GM12892 (cell line): ENCODE data around the gene NME7.

Source experiments
- DNase-seq: peaks from one replicate; pipeline ENCODE4 v3.0.0; 2011; ENCODE audit not compliant: insufficient read length
- FAIRE-seq: peaks from 2 replicates; lab custom pipeline; 2011; peaks lifted over from hg19 to GRCh38; lab: Jason Lieb, UNC
- POLR2A ChIP-seq: IDR thresholded peaks from 2 replicates; pipeline ENCODE4 v1.6.1; 2011; ENCODE audit warnings: low read depth, low read length, control low read depth
- POLR2AphosphoS5 ChIP-seq: IDR thresholded peaks from 2 replicates; pipeline ENCODE4 v1.6.1; 2011; ENCODE audit warnings: low read depth, low read length, control low read depth
- TAF1 ChIP-seq: IDR thresholded peaks from 2 replicates; pipeline ENCODE4 v1.6.1; 2011; ENCODE audit warnings: low read depth, mild to moderate bottlenecking, control low read depth, low read length, borderline replicate concordance

NME7 gene

DNA sequence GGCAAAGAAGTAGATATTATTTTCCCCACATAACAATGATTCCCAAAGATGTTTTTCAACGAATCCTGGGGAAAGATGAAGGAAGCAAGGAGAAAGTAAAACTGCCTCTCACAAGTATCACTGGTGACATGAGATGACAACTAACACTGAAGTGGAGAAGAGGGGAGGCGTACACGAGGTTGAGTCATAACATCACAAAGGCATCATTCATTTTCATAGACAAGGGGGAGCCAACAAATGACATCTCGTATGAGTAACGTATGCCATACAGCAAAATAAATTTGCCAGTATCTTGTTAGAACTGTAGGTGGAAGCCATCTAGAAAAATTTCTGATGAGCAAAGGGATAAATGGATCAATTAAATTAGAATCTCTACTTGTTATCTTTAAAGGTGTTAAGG is 204.5 kb downstream of the NME7 start:
- DNase-seq, result no peak
- no peak for FAIRE-seq
- TF ChIP-seq POLR2AphosphoS5, result no peak
- TF ChIP-seq POLR2A, result no peak
- TF ChIP-seq TAF1, result no peak

- DNase-seq, result no peak
- peak; percentile 42 for FAIRE-seq
- TF ChIP-seq TAF1 (no peak), POLR2A (no peak), POLR2AphosphoS5 (no peak)
Observed at GRCh38 chr1:169161496-169162194, 206.0 kb downstream of the NME7 start.

- no peak for TF ChIP-seq TAF1
- TF ChIP-seq POLR2AphosphoS5, result no peak
- TF ChIP-seq POLR2A, result no peak
- DNase-seq (no peak), FAIRE-seq (no peak)
Observed at GRCh38 chr1:169160845-169161495, 206.6 kb downstream of the NME7 start.

GRCh38 chr1:169156580-169156979 is 211.0 kb downstream of the NME7 start:
- DNase-seq (no peak), FAIRE-seq (no peak)
- TF ChIP-seq POLR2AphosphoS5 (no peak), POLR2A (no peak), TAF1 (no peak)

DNA sequence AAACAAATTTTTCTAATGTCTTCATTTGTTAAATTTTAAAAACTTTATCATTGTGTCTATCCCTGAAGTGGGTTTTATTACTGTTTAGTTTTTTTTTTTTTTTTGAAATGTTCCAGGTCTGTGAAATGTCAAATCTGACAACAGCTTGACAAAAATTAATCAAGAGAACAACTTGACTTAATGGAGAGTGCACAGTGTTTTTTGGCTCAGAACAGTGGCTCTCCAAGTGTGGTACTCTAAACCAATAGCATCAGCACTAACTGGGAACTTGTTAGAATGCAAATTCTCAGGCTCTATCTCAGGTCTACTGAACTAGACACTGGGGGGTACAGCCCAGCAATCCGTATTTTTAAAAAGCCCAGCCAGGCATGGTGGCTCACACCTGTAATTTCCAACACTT is 211.9 kb downstream of the NME7 start:
- TF ChIP-seq TAF1 (no peak), POLR2AphosphoS5 (no peak), POLR2A (no peak)
- FAIRE-seq, result no peak
- DNase-seq, result no peak

DNA sequence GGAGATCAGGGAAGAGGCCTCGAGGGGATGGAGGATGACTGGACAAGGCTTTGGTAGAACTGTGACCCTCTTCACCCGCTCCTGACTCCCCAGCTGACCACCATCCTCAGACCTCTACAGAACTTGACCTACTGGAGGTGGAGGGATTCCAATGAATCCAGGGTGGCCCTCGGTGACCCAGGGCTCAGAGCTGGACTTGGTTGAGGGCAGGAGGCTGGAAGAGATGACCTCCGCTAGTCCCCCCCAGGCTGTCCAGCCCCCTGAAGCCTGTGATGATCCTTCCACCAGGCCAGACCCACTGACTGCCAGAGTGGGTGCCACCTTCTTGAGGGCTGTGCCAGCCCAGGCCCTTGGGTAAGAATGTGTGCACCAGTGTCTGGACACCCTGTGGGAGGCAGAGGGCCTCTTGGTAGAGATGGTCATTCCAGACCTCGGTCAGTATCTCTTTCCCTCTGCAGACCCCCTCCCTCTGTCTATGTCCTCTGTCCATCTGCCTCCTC is 216.2 kb downstream of the NME7 start:
- no peak for DNase-seq
- TF ChIP-seq TAF1 (no peak), POLR2A (no peak), POLR2AphosphoS5 (no peak)
- FAIRE-seq, result no peak

DNA sequence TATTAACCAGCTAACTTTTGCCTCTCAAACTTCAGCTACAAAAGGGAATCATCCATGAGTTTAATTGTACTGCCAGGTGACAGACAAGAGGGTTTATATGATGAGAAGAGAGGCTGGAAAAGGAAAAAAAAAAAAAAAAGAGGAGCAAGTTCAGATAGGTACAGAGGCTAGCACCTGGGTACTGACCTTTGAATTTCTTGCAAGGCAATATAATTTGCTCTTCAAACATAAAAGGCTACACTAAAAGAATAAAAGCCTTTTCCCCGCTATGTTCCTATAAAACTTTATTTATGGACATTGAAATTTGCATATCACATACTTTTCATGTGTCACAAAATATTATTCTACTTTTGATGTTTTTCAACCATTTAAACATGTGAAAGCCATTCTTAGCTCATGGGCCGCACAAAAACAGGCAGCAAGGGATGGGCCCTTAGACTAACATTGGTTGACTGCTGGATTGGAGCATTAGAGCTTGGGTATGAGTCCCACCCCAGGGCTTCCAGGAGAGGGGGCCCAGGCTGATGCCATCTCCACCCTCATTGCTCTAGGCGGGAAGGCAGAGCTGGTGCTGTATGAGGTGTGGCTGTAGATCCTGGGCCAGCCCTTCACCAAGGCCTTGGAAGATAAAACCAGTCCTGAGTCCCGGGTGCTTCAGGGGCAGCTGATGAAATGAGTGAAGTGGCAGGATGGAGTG is 216.8 kb downstream of the NME7 start:
- no peak for DNase-seq
- FAIRE-seq, result no peak
- TF ChIP-seq POLR2A (no peak), TAF1 (no peak), POLR2AphosphoS5 (no peak)

GRCh38 chr1:169149555-169150286 is 217.9 kb downstream of the NME7 start:
- DNase-seq (no peak), FAIRE-seq (no peak)
- TF ChIP-seq POLR2AphosphoS5 (no peak), TAF1 (no peak), POLR2A (no peak)

DNA sequence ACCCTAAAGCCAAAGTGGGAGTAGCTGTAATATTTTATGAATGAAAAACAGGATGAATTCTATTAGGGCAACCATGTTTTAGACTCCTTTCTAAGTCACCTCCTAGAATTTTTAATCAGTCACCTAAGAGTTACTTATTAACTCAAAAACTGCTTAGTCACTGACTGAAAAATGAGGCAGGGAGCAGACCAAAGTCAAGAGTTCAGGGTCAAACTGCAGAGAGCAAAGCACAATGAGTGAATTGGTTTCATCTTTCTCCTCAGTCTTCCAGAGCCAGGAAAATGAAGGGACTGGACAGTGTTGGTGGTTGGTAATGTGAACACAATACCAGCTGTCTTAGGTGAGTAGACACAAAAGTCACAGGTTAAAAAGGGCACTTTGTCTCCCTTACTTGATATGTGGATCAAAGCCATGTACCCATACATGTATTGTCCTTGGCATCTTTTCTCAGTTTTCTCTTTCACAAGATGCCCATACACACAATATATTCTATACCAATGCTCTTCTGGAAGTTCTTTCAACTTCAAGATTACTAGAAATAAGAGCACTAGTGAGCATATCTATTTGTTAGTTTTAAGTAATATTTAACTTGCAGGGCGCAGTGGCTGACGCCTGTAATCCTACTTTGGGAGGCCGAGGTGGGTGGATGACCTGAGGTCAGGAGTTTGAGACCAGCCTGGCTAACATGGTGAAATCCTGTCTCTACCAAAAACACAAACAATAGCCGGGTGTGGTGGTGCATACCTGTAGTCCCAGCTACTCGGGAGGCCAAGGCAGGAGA is 218.9 kb downstream of the NME7 start:
- DNase-seq, result no peak
- TF ChIP-seq TAF1 (no peak), POLR2AphosphoS5 (no peak), POLR2A (no peak)
- FAIRE-seq, result no peak

DNA sequence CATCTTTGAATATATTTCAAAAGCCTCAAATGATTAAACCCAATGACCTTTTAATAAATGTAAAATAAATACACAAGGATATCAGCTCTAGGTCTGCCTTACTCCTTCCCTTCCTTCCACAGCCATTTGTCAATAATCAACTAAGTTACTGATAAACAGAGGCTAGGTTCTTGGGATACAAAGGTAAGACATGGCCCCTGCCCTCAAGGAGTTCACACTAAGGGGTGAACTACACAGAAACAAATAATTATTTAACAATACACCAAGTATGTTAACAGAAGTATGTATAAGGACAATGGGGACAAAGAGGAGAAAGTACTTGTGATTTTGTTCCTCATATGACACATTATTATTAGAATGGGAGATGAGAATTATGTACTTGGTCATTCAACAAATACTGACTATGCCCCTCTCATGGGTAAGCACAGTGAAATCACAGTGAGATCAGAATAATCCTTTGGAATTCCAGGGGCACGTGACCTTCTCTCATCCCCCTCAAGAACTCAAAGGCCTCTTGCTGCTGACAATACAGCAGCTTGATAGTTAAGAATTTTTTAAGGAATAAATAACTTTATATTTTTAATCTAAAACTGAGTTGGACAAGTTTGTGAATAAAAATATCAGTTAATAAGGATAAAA is 220.9 kb downstream of the NME7 start:
- no peak for FAIRE-seq

More for the DNA sequence above, 220.9 kb downstream of the NME7 start:
- DNase-seq, result no peak
- no peak for TF ChIP-seq TAF1
- TF ChIP-seq POLR2A, result no peak
- TF ChIP-seq POLR2AphosphoS5, result no peak
